Kasumi-1 (cell line): Measurements from ENCODE around the gene TUBD1.
"Not testable (repeated sequence)": the region's sequence is repeated elsewhere in the genome, so short reads cannot be mapped to it uniquely, and the experiment has no call there.

Source experiments
- DNase-seq, 2 experiments: peaks; one replicate each; lab custom pipeline; 2025; lab: John Stamatoyannopoulos, UW

The TUBD1 gene

GRCh38 chr17:59892924-59893675 is at the start of gene TUBD1, which contains the start of gene RPS6KB1:
Gene TUBD1, minus strand, starts transcription at chr17:59892943. Its CDS starts 1,941 bp downstream, at chr17:59891002.
Gene RPS6KB1, plus strand, starts transcription at chr17:59893121. Its CDS starts 64 bp downstream, at chr17:59893185.
- peak; percentile 100 for DNase-seq

- DNase-seq, result no peak
Observed at GRCh38 chr17:59941131-59941530, 48.4 kb upstream of the TUBD1 start.

- DNase-seq, result not testable (repeated sequence)
Observed at GRCh38 chr17:59940697-59941096, 48.0 kb upstream of the TUBD1 start.

GRCh38 chr17:59933317-59933716 is 40.6 kb upstream of the TUBD1 start:
- DNase-seq, result not testable (repeated sequence)

GRCh38 chr17:59930768-59931167 is 38.0 kb upstream of the TUBD1 start:
- DNase-seq, result not testable (repeated sequence)

- DNase-seq, result not testable (repeated sequence)
Observed at GRCh38 chr17:59930121-59930520, 37.4 kb upstream of the TUBD1 start.

GRCh38 chr17:59920637-59921036 is 27.9 kb upstream of the TUBD1 start:
- DNase-seq, result not testable (repeated sequence)

GRCh38 chr17:59916446-59916845 is 23.7 kb upstream of the TUBD1 start:
- no peak for DNase-seq

- DNase-seq, result peak; percentile 66 to 86
Observed at GRCh38 chr17:59914274-59914854, 21.6 kb upstream of the TUBD1 start.

GRCh38 chr17:59907467-59907866 is 14.7 kb upstream of the TUBD1 start:
- DNase-seq, result no peak

- DNase-seq, result no peak
Observed at GRCh38 chr17:59903455-59903854, 10.7 kb upstream of the TUBD1 start.

- no peak for DNase-seq
Observed at GRCh38 chr17:59901604-59902003, 8.9 kb upstream of the TUBD1 start.

- DNase-seq, result peak; percentile 87 to 90
Observed at GRCh38 chr17:59899099-59899498, 6.4 kb upstream of the TUBD1 start.

- DNase-seq, result no peak
Observed at GRCh38 chr17:59897090-59897489, 4.3 kb upstream of the TUBD1 start.

GRCh38 chr17:59893676-59894100 is 945 bp upstream of the TUBD1 start:
- peak; percentile 71 for DNase-seq

GRCh38 chr17:59892251-59892923 is 356 bp downstream of the TUBD1 start:
- peak in 1 of 2 experiments; percentile 56 for DNase-seq

GRCh38 chr17:59890720-59891119 is 2.0 kb downstream of the TUBD1 start:
- no peak for DNase-seq

- DNase-seq, result no peak
Observed at GRCh38 chr17:59888145-59888750, 4.5 kb downstream of the TUBD1 start.

- DNase-seq, result no peak
Observed at GRCh38 chr17:59884861-59885260, 7.9 kb downstream of the TUBD1 start.

GRCh38 chr17:59878624-59879023 is 14.1 kb downstream of the TUBD1 start:
- DNase-seq, result no peak

GRCh38 chr17:59877965-59878364 is 14.8 kb downstream of the TUBD1 start:
- no peak for DNase-seq

GRCh38 chr17:59876107-59876506 is 16.6 kb downstream of the TUBD1 start:
- DNase-seq, result no peak
